Liver (tissue), 9 donors: Measurements from ENCODE around the gene EPB41L3. TPM values are rescaled to one million over a fixed set of nuclear protein-coding genes. Genes with fewer than 3 reads are reported as not detected.

Experiments
- DNase-seq: peaks from one replicate; pipeline ENCODE4 v3.0.0-alpha.2; 2017; ENCODE audit warnings: low spot score
- H3K27ac ChIP-seq, 2 donors: one replicate each; pipeline ENCODE4 v1.7.0; 2013; ENCODE audit warnings: inconsistent platforms in 2 of 2, low read length in 2 of 2, control low read depth in 1 of 2, low read depth in 1 of 2, mild to moderate bottlenecking in 1 of 2
- H3K27me3 ChIP-seq, 4 donors: one replicate each; pipeline versions ENCODE4 v1.6.1 to v1.7.0; 2013; ENCODE audit warnings: low read length in 3 of 4, inconsistent platforms in 1 of 4, mild to moderate bottlenecking in 1 of 4, moderate library complexity in 1 of 4; ENCODE audit not compliant: control insufficient read depth in 4 of 4, insufficient read depth in 4 of 4
- H3K36me3 ChIP-seq, 4 donors: one replicate each; pipeline versions ENCODE4 v1.6.1 to v1.7.0; 2013; ENCODE audit warnings: low read length in 3 of 4, mild to moderate bottlenecking in 3 of 4, low read depth in 1 of 4, moderate library complexity in 1 of 4; ENCODE audit not compliant: control insufficient read depth in 4 of 4, insufficient read depth in 3 of 4
- H3K4me1 ChIP-seq, 4 donors: one replicate each; pipeline versions ENCODE4 v1.6.1 to v1.7.0; 2013; ENCODE audit warnings: low read length in 3 of 4, mild to moderate bottlenecking in 3 of 4, moderate library complexity in 1 of 4; ENCODE audit not compliant: control insufficient read depth in 4 of 4, insufficient read depth in 4 of 4
- H3K4me3 ChIP-seq, 3 donors: one replicate each; pipeline versions ENCODE4 v1.6.1 to v1.7.0; 2013; ENCODE audit warnings: low read length in 3 of 3, control low read depth in 1 of 3, low read depth in 1 of 3, mild to moderate bottlenecking in 1 of 3
- H3K9ac ChIP-seq, 2 donors: one replicate each; pipeline ENCODE4 v1.7.0; 2013; ENCODE audit warnings: low read length in 2 of 2, mild to moderate bottlenecking in 2 of 2, moderate library complexity in 2 of 2, control low read depth in 1 of 2, low read depth in 1 of 2
- H3K9me3 ChIP-seq, 4 donors: one replicate each; pipeline versions ENCODE4 v1.6.1 to v1.7.0; 2013; ENCODE audit warnings: low read length in 3 of 4; ENCODE audit not compliant: control insufficient read depth in 4 of 4
- CTCF ChIP-seq: fragments of 150-350 bp; IDR thresholded peaks from 2 replicates; pipeline ENCODE4 v1.5.1; 2017; ENCODE audit warnings: improper control_type of control experiment, low read depth, low read length; ENCODE audit not compliant: missing input control
- EGR1 ChIP-seq, 2 donors: IDR thresholded peaks; 2 replicates each; pipeline ENCODE4 v1.6.1; 2016 to 2018; ENCODE audit warnings: antibody characterized with exemption in 2 of 2, low read depth in 2 of 2
- FOXA1 ChIP-seq: IDR thresholded peaks from 2 replicates; pipeline ENCODE4 v1.6.1; 2016; ENCODE audit warnings: antibody characterized with exemption
- FOXA2 ChIP-seq: IDR thresholded peaks from 2 replicates; pipeline ENCODE4 v1.6.1; 2016; ENCODE audit warnings: antibody characterized with exemption
- GABPA ChIP-seq, 2 donors: IDR thresholded peaks in 1 of 2; conservative IDR thresholded peaks in 1 of 2; 2 replicates each; pipeline ENCODE4 v1.6.1; 2016; ENCODE audit warnings: antibody characterized with exemption in 2 of 2, mild to moderate bottlenecking in 1 of 2, moderate library complexity in 1 of 2
- HNF4A ChIP-seq, 2 donors: conservative IDR thresholded peaks; 2 replicates each; pipeline ENCODE4 v1.6.1; 2016; ENCODE audit warnings: antibody characterized with exemption in 2 of 2, mild to moderate bottlenecking in 2 of 2
- JUND ChIP-seq, 2 donors: IDR thresholded peaks; 2 replicates each; pipeline ENCODE4 v1.6.1; 2016; ENCODE audit warnings: antibody characterized with exemption in 2 of 2
- NR2F2 ChIP-seq: IDR thresholded peaks from 2 replicates; pipeline ENCODE4 v1.6.1; 2016; ENCODE audit warnings: antibody characterized with exemption
- RAD21 ChIP-seq, 2 donors: IDR thresholded peaks; 2 replicates each; pipeline ENCODE4 v1.6.1; 2016; ENCODE audit warnings: antibody characterized with exemption in 2 of 2, mild to moderate bottlenecking in 2 of 2
- REST ChIP-seq: IDR thresholded peaks from 2 replicates; pipeline ENCODE4 v1.6.1; 2016; ENCODE audit warnings: antibody characterized with exemption, mild to moderate bottlenecking
- RXRA ChIP-seq, 2 donors: IDR thresholded peaks; 2 replicates each; pipeline ENCODE4 v1.6.1; 2017 to 2018; ENCODE audit warnings: antibody characterized with exemption in 2 of 2, mild to moderate bottlenecking in 1 of 2
- SP1 ChIP-seq: IDR thresholded peaks from 2 replicates; pipeline ENCODE4 v1.6.1; 2018; ENCODE audit warnings: antibody characterized with exemption, mild to moderate bottlenecking
- TAF1 ChIP-seq: conservative IDR thresholded peaks from 2 replicates; pipeline ENCODE4 v1.6.1; 2016; ENCODE audit warnings: antibody characterized with exemption, mild to moderate bottlenecking
- ZBTB33 ChIP-seq: IDR thresholded peaks from 2 replicates; pipeline ENCODE4 v1.6.1; 2016; ENCODE audit warnings: antibody characterized with exemption
- WGBS: extraction: QIAGEN DNeasy Blood & Tissue Kit; methylation state at CpG from one replicate; pipeline ENCODE4 v1.1.7; 2013; 5-methylcytosine and 5-hydroxymethylcytosine counted together
- polyA plus RNA-seq, 2 donors: library from polyadenylated mRNA; stranded (reverse) in 1 of 2; unstranded in 1 of 2; fragments of 200-250 nt in 1 of 2; fragments of >200 nt in 1 of 2; fragmentation: Nextera tagmentation in 1 of 2; extraction: Ambion mirVana in 1 of 2; gene quantifications; one replicate each; pipeline versions ENCODE4 v1.2.1 to v1.2.3, GENCODE V29; 2013 to 2015
- total RNA-seq, 2 donors: library from RNA; depleted of rRNA; stranded (reverse); fragments of >200 nt; gene quantifications; one replicate each; pipeline ENCODE4 v1.2.3, GENCODE V29; 2014
- TF ChIP-seq, protein P1 (sequence below): IDR thresholded peaks from 2 replicates; pipeline ENCODE4 v1.6.1; 2016; ENCODE audit warnings: antibody characterized with exemption
- TF ChIP-seq, protein P2 (sequence below): IDR thresholded peaks from 2 replicates; pipeline ENCODE4 v1.6.1; 2016; ENCODE audit warnings: antibody characterized with exemption
- donor health status: healthy.
- donor health status: healthy.
- donor health status: healthy.
- donor health status: healthy.
- donor health status: healthy.

Gene EPB41L3
- total and polyA plus RNA-seq, 4 donors, result 1.4 to 14.5 (median 5.1) TPM

GRCh38 chr18:5457462-5457957 lies 86.3 kb downstream of the EPB41L3 start:
- no peak overlapping the region for H3K9ac ChIP-seq
- no peak overlapping the region for H3K27ac ChIP-seq
- DNase-seq, result no peak
- H3K4me3 ChIP-seq, result no peak overlapping the region
- H3K36me3 ChIP-seq, result no peaks in the 10 kb centered on the region
- no peaks in the 10 kb centered on the region for H3K27me3 ChIP-seq
- TF ChIP-seq RXRA (IDR thresholded peaks at IDR 0.05) (no peak), TAF1 (no peak), JUND (IDR thresholded peaks at IDR 0.05) (no peak), RAD21 (IDR thresholded peaks at IDR 0.05) (no peak), HNF4A (conservative IDR thresholded peaks at IDR 0.05) (no peak), SP1 (no peak), GABPA (IDR thresholded peaks at IDR 0.05 in 1 of 2, conservative IDR thresholded peaks at IDR 0.05 in 1 of 2) (no peak), ZBTB33 (no peak), FOXA2 (no peak), NR2F2 (no peak)
- TF ChIP-seq, protein P1, sequence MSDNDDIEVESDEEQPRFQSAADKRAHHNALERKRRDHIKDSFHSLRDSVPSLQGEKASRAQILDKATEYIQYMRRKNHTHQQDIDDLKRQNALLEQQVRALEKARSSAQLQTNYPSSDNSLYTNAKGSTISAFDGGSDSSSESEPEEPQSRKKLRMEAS, result no peak
- WGBS, result 72% methylated on average over 7 of the region's 7 CpGs
- no peaks in the 10 kb centered on the region for H3K4me1 ChIP-seq
- no peaks in the 10 kb centered on the region for H3K9me3 ChIP-seq

- no peak for DNase-seq
- Histone ChIP-seq H3K4me3 (peak overlapping the region in 1 of 3 donors; percentile 1), H3K27me3 (no peaks in the 10 kb centered on the region), H3K9me3 (no peaks in the 10 kb centered on the region), H3K4me1 (no peaks in the 10 kb centered on the region), H3K36me3 (no peaks in the 10 kb centered on the region), H3K27ac (no peak overlapping the region), H3K9ac (no peak overlapping the region)
- TF ChIP-seq FOXA2 (no peak), RAD21 (IDR thresholded peaks at IDR 0.05) (peak; percentile 47 to 62), CTCF (peak; percentile 18), EGR1 (IDR thresholded peaks at IDR 0.05; ENCODE audit: low read depth in 2 of 2) (no peak), GABPA (IDR thresholded peaks at IDR 0.05 in 1 of 2, conservative IDR thresholded peaks at IDR 0.05 in 1 of 2) (no peak), FOXA1 (no peak), HNF4A (conservative IDR thresholded peaks at IDR 0.05) (peak in 1 of 2 donors; percentile 17), NR2F2 (no peak), REST (no peak), SP1 (no peak), JUND (IDR thresholded peaks at IDR 0.05) (no peak), RXRA (IDR thresholded peaks at IDR 0.05) (no peak)
- TF ChIP-seq, protein P2, sequence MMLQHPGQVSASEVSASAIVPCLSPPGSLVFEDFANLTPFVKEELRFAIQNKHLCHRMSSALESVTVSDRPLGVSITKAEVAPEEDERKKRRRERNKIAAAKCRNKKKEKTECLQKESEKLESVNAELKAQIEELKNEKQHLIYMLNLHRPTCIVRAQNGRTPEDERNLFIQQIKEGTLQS, result no peak
- 44% methylated on average over 15 of the region's 15 CpGs for WGBS
Measured at GRCh38 chr18:5456577-5457461, 87.0 kb downstream of the EPB41L3 start.
